OCI-LY7 (cell line): Measurements from ENCODE around the gene DHX29.

Experiments
- CTCF ChIP-seq: fragments of 200-600 bp; sonication (generic); conservative IDR thresholded peaks from 2 replicates; pipeline ENCODE4 v1.5.1; 2014; ENCODE audit warnings: mild to moderate bottlenecking, antibody characterized with exemption, low read length, moderate library complexity, mixed read lengths
- EZH2phosphoT487 ChIP-seq: fragments of 200-600 bp; sonication (generic); IDR thresholded peaks from 2 replicates; pipeline ENCODE4 v1.6.1; 2018; ENCODE audit warnings: low read depth, borderline replicate concordance, mild to moderate bottlenecking, mixed run types, antibody characterized with exemption, low read length, moderate library complexity, mixed read lengths

DNA sequence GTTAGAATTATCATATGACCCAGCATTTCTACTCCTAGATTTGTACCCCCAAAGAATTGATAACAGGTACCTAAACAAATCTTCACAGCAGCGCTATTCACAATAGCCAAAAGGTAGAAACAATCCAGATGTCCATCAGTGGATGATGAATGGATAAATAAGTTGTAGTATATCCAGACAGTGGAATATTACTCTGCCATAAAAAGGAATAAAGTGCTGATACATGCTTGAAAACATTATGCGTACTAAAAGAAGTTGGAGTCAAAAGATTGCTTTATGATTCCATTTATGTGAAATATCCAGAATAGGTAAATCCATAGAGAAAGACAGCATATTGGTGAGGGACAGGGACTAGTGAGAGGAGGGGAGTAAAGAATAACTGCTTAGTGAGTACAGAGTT lies 26.3 kb upstream of the DHX29 start:
- TF ChIP-seq CTCF: no peak
- TF ChIP-seq EZH2phosphoT487: no peak
